B cell (primary cell): ENCODE measurements around the gene NCOA1. TPM values are rescaled to one million over a fixed set of nuclear protein-coding genes. Genes with fewer than 3 reads are reported as not detected.

ENCODE experiments used
- ATAC-seq: fragments of 200-7000 bp; cut with Tn5 transposase; one replicate; pipeline ENCODE4 v1.10.0; 2021; ENCODE audit warnings: low read depth, mild to moderate bottlenecking, moderate number of reproducible peaks, moderate library complexity
- CTCF ChIA-PET: fragments of 350-600 bp; sonication (Branson Sonifier 250); formaldehyde crosslinking; loops from one replicate; lab custom pipeline; 2021; ENCODE audit warnings: antibody characterized with exemption, inconsistent platforms; lab: Charles Lee
- POLR2A ChIA-PET: fragments of 350-600 bp; sonication (Branson Sonifier 250); formaldehyde crosslinking; loops from one replicate; lab custom pipeline; 2021; ENCODE audit warnings: antibody characterized with exemption; lab: Charles Lee
- DNase-seq: peaks from one replicate; pipeline ENCODE4 v3.0.0; 2013
- H2AFZ ChIP-seq: 2 replicates; pipeline ENCODE4 v1.6.1; 2012; ENCODE audit warnings: mild to moderate bottlenecking, low read depth, low read length; ENCODE audit not compliant: insufficient read depth, poor library complexity, severe bottlenecking
- H3K27ac ChIP-seq, 2 donors: 1 replicate in 1 of 2; 2 replicates in 1 of 2; pipeline ENCODE4 v1.5.1; 2012 to 2013; ENCODE audit warnings: low read length in 2 of 2, mild to moderate bottlenecking in 2 of 2, moderate library complexity in 1 of 2
- H3K27me3 ChIP-seq, 4 experiments: fragments of 200-600 bp in 1 of 4; sonication (generic) in 1 of 4; replicated peaks in 1 of 4; 1 replicate in 2 of 4; 2 replicates in 2 of 4; pipeline versions ENCODE4 v1.6.1 to v1.7.0; 2013 to 2016; ENCODE audit warnings: low read length in 3 of 4, mild to moderate bottlenecking in 2 of 4, mixed read lengths in 1 of 4, moderate library complexity in 1 of 4; ENCODE audit not compliant: insufficient read depth in 4 of 4, control insufficient read depth in 3 of 4; ENCODE audit errors: control extremely low read depth in 1 of 4
- H3K36me3 ChIP-seq, 2 experiments: replicated peaks in 1 of 2; 1 replicate in 1 of 2; 2 replicates in 1 of 2; pipeline versions ENCODE4 v1.6.1 to v1.7.1; 2013; ENCODE audit warnings: low read length in 1 of 2; ENCODE audit not compliant: insufficient read depth in 2 of 2, control insufficient read depth in 1 of 2; ENCODE audit errors: control extremely low read depth in 1 of 2, extremely low read depth in 1 of 2
- H3K4me1 ChIP-seq, 2 donors: fragments of 200-600 bp in 1 of 2; sonication (generic) in 1 of 2; 1 replicate in 1 of 2; 2 replicates in 1 of 2; pipeline versions ENCODE4 v1.5.1 to v1.6.1; 2013 to 2017; ENCODE audit warnings: low read length in 2 of 2; ENCODE audit not compliant: control insufficient read depth in 2 of 2, insufficient read depth in 2 of 2
- H3K4me2 ChIP-seq: replicated peaks from 2 replicates; pipeline ENCODE3; 2012; ENCODE audit warnings: mild to moderate bottlenecking, low read depth, low read length; ENCODE audit not compliant: poor library complexity, severe bottlenecking
- H3K4me3 ChIP-seq, 5 experiments: fragments of 200-600 bp in 1 of 5; sonication (generic) in 1 of 5; 1 replicate in 3 of 5; 2 replicates in 2 of 5; pipeline versions ENCODE4 v1.5.1 to v1.7.0; 2011 to 2016; ENCODE audit warnings: low read length in 4 of 5, mild to moderate bottlenecking in 4 of 5, low read depth in 2 of 5, control low read depth in 1 of 5, moderate library complexity in 1 of 5; ENCODE audit not compliant: insufficient read depth in 1 of 5; ENCODE audit errors: control extremely low read depth in 1 of 5, extremely low read depth in 1 of 5
- H3K79me2 ChIP-seq: fragments of 200-600 bp; sonication (generic); one replicate; pipeline ENCODE4 v1.6.0; 2016; ENCODE audit warnings: low read length; ENCODE audit not compliant: control insufficient read depth, insufficient read depth
- H3K9ac ChIP-seq: fragments of 200-600 bp; sonication (generic); 2 replicates; pipeline ENCODE4 v1.6.1; 2017; ENCODE audit warnings: mild to moderate bottlenecking, low read length, moderate library complexity
- H3K9me3 ChIP-seq, 3 donors: one replicate each; pipeline versions ENCODE4 v1.6.1 to v1.7.1; 2013; ENCODE audit warnings: low read length in 2 of 3; ENCODE audit not compliant: control insufficient read depth in 2 of 3, insufficient read depth in 1 of 3; ENCODE audit errors: control extremely low read depth in 1 of 3
- H4K20me1 ChIP-seq: 2 replicates; pipeline ENCODE4 v1.6.0; 2012; ENCODE audit warnings: mild to moderate bottlenecking, low read length; ENCODE audit not compliant: insufficient read depth, control insufficient read depth, poor library complexity, severe bottlenecking
- H3K27ac Mint-ChIP-seq: one replicate; pipeline ENCODE4 v1.8.0; 2021; ENCODE audit warnings: mixed read lengths
- H3K27me3 Mint-ChIP-seq: one replicate; pipeline ENCODE4 v1.8.0; 2021; ENCODE audit warnings: mixed read lengths
- H3K4me1 Mint-ChIP-seq: one replicate; pipeline ENCODE4 v1.8.0; 2021; ENCODE audit warnings: mixed read lengths
- H3K4me3 Mint-ChIP-seq: one replicate; pipeline ENCODE4 v1.8.0; 2021; ENCODE audit warnings: mixed read lengths
- H3K9me3 Mint-ChIP-seq: one replicate; pipeline ENCODE4 v1.8.0; 2022; ENCODE audit warnings: mixed read lengths; ENCODE audit not compliant: insufficient read depth
- EZH2 ChIP-seq: IDR thresholded peaks from 2 replicates; pipeline ENCODE4 v1.6.1; 2012; ENCODE audit warnings: borderline replicate concordance, low read depth, mild to moderate bottlenecking, moderate library complexity, low read length; ENCODE audit not compliant: insufficient read depth, poor library complexity, severe bottlenecking
- WGBS: methylation state at CpG from one replicate; pipeline ENCODE4 v1.1.5; 2013; ENCODE audit warnings: missing lambda C conversion rate; ENCODE audit not compliant: insufficient coverage; 5-methylcytosine and 5-hydroxymethylcytosine counted together
- intact Hi-C: fragments of 100-400 bp; cut with micrococcal nuclease; formaldehyde crosslinking; loops from one replicate; pipeline ENCODE4 v1.10.0; 2022
- polyA plus RNA-seq: library from polyadenylated mRNA; depleted of rRNA; stranded (reverse); fragments of >200 nt; gene quantifications from 2 replicates; pipeline ENCODE4 v1.2.3, GENCODE V29; 2012
- total RNA-seq, 2 donors: library from RNA; stranded (reverse); fragments of 120-200 nt in 1 of 2; gene quantifications; 1 replicate in 1 of 2; 2 replicates in 1 of 2; pipeline versions ENCODE4 v1.2.3 to v1.2.4, GENCODE V29; 2013 to 2022
- TF ChIP-seq, protein P1 (sequence below): fragments of 200-600 bp; IDR thresholded peaks from one replicate; pipeline ENCODE4 v1.8.0; 2022; ENCODE audit warnings: antibody characterized with exemption, mild to moderate bottlenecking

NCOA1 gene
- total and polyA plus RNA-seq, 2 donors (not counting 1 experiment from before 2014, with no cell fraction given): 11.6 to 49.1 TPM

DNA sequence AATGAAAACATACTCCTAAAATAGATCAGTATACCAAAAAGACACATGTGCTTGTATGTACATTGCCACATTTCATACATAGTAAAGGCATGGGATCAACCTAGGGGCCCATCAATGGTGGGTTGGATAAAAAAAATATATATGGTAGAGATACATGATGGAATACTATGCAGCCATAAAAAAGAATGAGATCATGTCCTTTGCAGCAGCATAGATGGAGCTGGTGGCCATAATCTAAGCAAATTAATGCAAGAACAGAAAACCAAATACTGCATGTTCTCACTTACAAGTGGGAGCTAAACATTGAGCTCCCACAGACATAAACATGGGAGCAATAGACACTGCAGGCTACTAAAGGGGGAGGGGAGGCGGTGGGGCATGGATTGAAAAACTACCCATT is 18.6 kb upstream of the NCOA1 start:
- DNase-seq: no peak
- CTCF ChIA-PET: no interaction called here
- Mint-ChIP-seq H3K4me3 (no peak overlapping the region), H3K9me3 (no peaks in the 10 kb centered on the region), H3K27ac (no peak overlapping the region), H3K27me3 (no peaks in the 10 kb centered on the region), H3K4me1 (no peaks in the 10 kb centered on the region)
- intact Hi-C loops: no loop called here
- no peaks in the 10 kb centered on the region for H3K36me3 ChIP-seq
- TF ChIP-seq, protein P1, sequence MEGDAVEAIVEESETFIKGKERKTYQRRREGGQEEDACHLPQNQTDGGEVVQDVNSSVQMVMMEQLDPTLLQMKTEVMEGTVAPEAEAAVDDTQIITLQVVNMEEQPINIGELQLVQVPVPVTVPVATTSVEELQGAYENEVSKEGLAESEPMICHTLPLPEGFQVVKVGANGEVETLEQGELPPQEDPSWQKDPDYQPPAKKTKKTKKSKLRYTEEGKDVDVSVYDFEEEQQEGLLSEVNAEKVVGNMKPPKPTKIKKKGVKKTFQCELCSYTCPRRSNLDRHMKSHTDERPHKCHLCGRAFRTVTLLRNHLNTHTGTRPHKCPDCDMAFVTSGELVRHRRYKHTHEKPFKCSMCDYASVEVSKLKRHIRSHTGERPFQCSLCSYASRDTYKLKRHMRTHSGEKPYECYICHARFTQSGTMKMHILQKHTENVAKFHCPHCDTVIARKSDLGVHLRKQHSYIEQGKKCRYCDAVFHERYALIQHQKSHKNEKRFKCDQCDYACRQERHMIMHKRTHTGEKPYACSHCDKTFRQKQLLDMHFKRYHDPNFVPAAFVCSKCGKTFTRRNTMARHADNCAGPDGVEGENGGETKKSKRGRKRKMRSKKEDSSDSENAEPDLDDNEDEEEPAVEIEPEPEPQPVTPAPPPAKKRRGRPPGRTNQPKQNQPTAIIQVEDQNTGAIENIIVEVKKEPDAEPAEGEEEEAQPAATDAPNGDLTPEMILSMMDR: no peak
- TF ChIP-seq EZH2: no peak
- H3K27ac ChIP-seq: no peak overlapping the region
- H2AFZ ChIP-seq: no peak overlapping the region
- POLR2A ChIA-PET: no interaction called here
- no peak overlapping the region for H3K4me3 ChIP-seq
- no peaks in the 10 kb centered on the region for H3K9me3 ChIP-seq
- no peaks in the 10 kb centered on the region for H3K79me2 ChIP-seq
- H3K4me2 ChIP-seq: no peak overlapping the region
- H3K27me3 ChIP-seq: no peaks in the 10 kb centered on the region
- no peak for ATAC-seq
- no peaks in the 10 kb centered on the region for H3K4me1 ChIP-seq
- WGBS: no CpG with 5 or more reads among the region's 1 CpG
- H3K9ac ChIP-seq: no peak overlapping the region
- no peaks in the 10 kb centered on the region for H4K20me1 ChIP-seq

DNA sequence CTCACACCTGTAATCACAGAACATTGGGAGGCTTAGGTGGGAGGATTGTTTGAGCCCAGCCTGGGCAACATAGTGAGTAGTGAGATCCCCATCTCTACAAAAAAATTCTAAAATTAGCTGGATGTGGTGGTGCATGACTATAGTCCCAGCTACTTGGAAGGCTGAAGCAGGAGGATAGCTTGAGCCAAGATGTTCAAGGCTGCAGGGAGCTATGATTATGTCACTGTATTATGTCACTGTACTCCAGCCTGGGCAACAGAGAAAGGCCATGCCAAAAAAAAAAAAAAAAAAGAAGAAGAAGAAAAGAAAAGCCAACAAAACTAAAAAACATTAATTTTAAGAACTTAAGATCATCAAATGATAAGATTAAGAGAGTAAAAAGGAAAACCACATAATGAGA is 17.4 kb upstream of the NCOA1 start:
- ATAC-seq (no peak), DNase-seq (no peak)
- Mint-ChIP-seq H3K27ac (no peak overlapping the region), H3K9me3 (no peaks in the 10 kb centered on the region), H3K27me3 (no peaks in the 10 kb centered on the region), H3K4me1 (no peaks in the 10 kb centered on the region), H3K4me3 (no peak overlapping the region)
- Histone ChIP-seq H3K4me3 (no peak overlapping the region), H2AFZ (no peak overlapping the region), H3K36me3 (no peaks in the 10 kb centered on the region), H3K9ac (no peak overlapping the region), H3K4me2 (no peak overlapping the region), H3K4me1 (no peaks in the 10 kb centered on the region), H4K20me1 (no peaks in the 10 kb centered on the region), H3K27ac (no peak overlapping the region), H3K9me3 (no peaks in the 10 kb centered on the region), H3K79me2 (no peaks in the 10 kb centered on the region), H3K27me3 (no peaks in the 10 kb centered on the region)
- intact Hi-C loops: no loop called here
- TF ChIP-seq, protein P1: no peak
- TF ChIP-seq EZH2: no peak
- ChIA-PET POLR2A (no interaction called here), CTCF (no interaction called here)
